ENCODE measurements around the gene SULT6B1.

DNA sequence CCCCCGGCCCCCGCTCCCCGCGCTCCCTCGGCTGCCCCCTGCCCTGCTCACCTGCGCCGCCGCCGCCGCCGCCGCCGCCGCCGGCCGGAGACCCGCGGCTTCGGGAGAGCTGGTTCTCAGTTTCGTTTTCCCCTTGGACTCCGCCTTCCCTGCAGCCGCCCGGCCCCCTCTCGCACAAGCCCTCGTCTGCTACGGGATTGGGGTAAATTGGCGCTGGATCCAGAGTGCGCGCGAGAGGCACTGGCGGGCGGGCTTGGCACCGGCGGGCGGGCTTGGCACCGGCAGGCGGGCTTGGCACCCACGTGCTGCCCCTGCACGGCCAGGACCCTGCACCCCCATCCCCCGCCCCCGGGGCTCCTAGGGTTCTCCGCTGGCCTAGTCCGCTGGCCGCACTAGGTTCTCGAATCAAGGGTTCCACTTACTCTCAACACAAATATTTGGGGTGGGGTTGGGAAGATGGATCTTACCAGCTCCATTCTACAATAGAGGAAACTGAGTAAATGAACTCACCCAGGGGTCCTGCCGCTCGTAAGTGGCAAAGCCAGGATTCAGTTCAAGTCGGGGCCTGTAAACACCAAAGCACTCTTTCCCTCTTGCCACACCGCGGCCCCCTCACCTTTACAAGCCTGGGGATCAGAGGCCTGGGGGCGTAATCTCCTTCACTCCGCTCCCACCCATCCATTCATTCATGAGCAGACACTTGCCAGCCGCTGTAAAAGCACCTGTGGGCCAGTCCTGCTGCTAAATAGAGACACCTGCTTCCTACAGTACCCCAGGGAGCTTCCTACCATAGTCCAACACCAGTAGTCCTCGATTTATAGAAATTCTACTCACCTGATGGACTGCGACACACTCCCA is 31.4 kb downstream of the SULT6B1 start, which contains the start of gene EIF2AK2:
- TF ChIP-seq, protein P1, sequence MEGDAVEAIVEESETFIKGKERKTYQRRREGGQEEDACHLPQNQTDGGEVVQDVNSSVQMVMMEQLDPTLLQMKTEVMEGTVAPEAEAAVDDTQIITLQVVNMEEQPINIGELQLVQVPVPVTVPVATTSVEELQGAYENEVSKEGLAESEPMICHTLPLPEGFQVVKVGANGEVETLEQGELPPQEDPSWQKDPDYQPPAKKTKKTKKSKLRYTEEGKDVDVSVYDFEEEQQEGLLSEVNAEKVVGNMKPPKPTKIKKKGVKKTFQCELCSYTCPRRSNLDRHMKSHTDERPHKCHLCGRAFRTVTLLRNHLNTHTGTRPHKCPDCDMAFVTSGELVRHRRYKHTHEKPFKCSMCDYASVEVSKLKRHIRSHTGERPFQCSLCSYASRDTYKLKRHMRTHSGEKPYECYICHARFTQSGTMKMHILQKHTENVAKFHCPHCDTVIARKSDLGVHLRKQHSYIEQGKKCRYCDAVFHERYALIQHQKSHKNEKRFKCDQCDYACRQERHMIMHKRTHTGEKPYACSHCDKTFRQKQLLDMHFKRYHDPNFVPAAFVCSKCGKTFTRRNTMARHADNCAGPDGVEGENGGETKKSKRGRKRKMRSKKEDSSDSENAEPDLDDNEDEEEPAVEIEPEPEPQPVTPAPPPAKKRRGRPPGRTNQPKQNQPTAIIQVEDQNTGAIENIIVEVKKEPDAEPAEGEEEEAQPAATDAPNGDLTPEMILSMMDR (IDR thresholded peaks at IDR 0.05): peak in 1 of 12 donors; percentile 11
- no peak for TF ChIP-seq POLR2A (IDR thresholded peaks at IDR 0.05)

Measured in heart left ventricle (tissue), 13 donors.